ENCODE measurements around the gene CEACAM19. TPM values are rescaled to one million over a fixed set of nuclear protein-coding genes. Genes with fewer than 3 reads are reported as not detected.
"Not testable (repeated sequence)": the region's sequence is repeated elsewhere in the genome, so short reads cannot be mapped to it uniquely, and the experiment has no call there.

CEACAM19 gene, protein sequence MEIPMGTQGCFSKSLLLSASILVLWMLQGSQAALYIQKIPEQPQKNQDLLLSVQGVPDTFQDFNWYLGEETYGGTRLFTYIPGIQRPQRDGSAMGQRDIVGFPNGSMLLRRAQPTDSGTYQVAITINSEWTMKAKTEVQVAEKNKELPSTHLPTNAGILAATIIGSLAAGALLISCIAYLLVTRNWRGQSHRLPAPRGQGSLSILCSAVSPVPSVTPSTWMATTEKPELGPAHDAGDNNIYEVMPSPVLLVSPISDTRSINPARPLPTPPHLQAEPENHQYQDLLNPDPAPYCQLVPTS
- total RNA-seq (under 1 TPM; 0.27 to 0.39 TPM), total RNA-seq (0 to 0.12 reads per million in 2 donors)

DNA sequence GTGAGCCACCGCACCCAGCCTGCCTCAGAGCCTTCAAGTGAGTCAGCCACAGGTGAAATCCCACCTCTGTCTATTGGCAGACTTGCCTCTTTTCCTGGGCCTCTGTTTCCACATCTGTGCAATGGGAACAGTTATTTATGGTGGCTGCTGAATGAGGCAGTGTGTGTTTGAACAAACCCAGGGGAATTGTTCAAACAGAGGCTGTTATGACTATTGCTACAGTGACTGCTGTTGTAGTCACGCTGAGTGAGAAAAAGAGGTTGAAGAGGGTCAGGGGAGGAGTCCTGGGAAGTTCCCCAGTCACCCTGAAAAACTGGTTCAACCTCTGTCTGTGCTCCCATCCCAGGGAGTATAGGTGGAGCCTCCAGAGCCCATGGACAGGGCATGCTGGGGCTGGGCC, at the start of gene CEACAM19:
TSS of gene CEACAM19 (plus strand) at position 83 of the 400 bp plus-strand sequence. CDS start 450 bp downstream, outside the sequence.
- no peak within 1 kb of the TSS for H3K27ac Mint-ChIP-seq
- no peak for DNase-seq
- no peak for ATAC-seq
- peaks cover 2% of the 10 kb centered on the region for H3K36me3 Mint-ChIP-seq (ENCODE audit: low read depth)
- H3K4me1 Mint-ChIP-seq, result no peaks in the 10 kb centered on the region
- peaks cover 12% of the 10 kb centered on the region for H3K27me3 Mint-ChIP-seq
- no peaks in the 10 kb centered on the region for H3K9me3 ChIP-seq (ENCODE audit: control insufficient read depth, low read length, poor library complexity, severe bottlenecking)
- no peak within 1 kb of the TSS for H3K4me3 Mint-ChIP-seq

DNA sequence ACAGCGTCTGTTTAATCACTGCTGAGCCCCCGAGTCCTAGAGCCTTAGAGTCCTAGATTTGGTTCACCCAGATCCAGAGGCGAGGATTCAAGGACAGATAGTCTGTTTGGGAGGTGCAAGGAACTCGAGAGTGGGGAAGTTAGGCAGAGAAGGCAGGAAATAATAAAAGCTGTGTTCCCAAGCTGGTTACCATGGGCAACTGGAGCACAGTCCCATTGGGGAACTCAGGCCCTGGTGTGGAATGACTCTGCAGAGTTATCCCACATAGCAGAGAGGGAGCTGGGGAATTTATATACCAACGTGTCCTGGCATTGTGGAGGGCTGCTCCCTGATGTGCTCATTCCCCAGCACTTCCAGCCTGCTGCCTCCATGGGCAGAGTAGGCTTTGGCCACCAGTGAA, 48.2 kb upstream of the CEACAM19 start:
- Mint-ChIP-seq H3K27me3 (peaks cover 20% of the 10 kb centered on the region), H3K4me3 (no peak overlapping the region), H3K4me1 (no peaks in the 10 kb centered on the region), H3K27ac (no peak overlapping the region), H3K36me3 (ENCODE audit: low read depth) (peaks cover 5% of the 10 kb centered on the region)
- DNase-seq (no peak), ATAC-seq (no peak)
- H3K9me3 ChIP-seq (ENCODE audit: control insufficient read depth, low read length, poor library complexity, severe bottlenecking), result no peaks in the 10 kb centered on the region

DNA sequence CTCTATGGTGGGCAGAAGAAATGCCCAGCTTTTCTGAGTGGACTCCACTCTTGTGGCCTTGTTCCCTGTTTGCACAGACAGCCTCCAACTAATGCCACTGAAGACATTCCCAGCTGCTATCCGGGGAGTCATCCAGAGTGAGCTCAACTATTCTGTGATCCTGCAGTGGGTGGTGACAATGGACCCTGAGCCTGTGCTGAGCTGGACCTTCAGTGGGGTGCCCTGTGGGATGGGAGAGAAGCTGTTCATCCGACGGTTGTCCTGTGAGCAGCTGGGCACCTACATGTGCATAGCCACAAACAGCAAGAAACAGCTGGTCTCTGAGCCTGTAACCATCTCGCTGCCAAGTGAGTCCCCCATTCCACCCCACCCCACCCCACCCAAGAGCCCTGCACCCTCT, 47.7 kb upstream of the CEACAM19 start:
- no peaks in the 10 kb centered on the region for H3K9me3 ChIP-seq (ENCODE audit: control insufficient read depth, low read length, poor library complexity, severe bottlenecking)
- peaks cover 26% of the 10 kb centered on the region for H3K27me3 Mint-ChIP-seq
- H3K4me1 Mint-ChIP-seq, result no peaks in the 10 kb centered on the region
- peaks cover 5% of the 10 kb centered on the region for H3K36me3 Mint-ChIP-seq (ENCODE audit: low read depth)
- ATAC-seq (no peak), DNase-seq (no peak)
- no peak overlapping the region for H3K4me3 Mint-ChIP-seq
- H3K27ac Mint-ChIP-seq, result no peak overlapping the region

DNA sequence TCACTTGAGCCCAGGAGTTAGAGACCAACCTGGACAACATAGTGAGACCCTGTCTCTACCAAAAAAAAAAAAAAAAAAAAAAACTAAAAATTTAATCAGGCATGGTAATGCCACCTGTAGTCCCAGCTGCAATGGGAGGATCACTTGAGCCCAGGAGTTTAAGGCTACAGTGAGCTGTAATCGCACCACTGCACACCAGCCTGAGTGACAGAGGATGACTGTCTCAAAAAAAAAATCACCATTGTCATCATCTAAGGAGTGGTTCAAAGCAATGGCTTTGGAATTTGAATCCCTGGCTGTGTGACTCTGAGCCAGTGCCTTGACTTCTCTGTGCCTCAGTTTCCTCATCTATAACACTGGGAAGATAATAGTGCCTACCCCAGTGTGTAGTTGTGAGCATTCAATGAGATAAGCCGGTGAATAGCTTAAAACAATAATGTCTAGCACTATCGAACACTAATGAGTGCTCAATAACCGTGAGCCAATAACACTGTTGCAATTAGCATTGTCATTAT, 46.4 kb upstream of the CEACAM19 start:
- Mint-ChIP-seq H3K4me1 (no peaks in the 10 kb centered on the region), H3K36me3 (ENCODE audit: low read depth) (peaks cover 7% of the 10 kb centered on the region), H3K27ac (no peak overlapping the region), H3K4me3 (no peak overlapping the region), H3K27me3 (peaks cover 32% of the 10 kb centered on the region)
- no peak for DNase-seq
- no peak for ATAC-seq
- no peaks in the 10 kb centered on the region for H3K9me3 ChIP-seq (ENCODE audit: control insufficient read depth, low read length, poor library complexity, severe bottlenecking)

DNA sequence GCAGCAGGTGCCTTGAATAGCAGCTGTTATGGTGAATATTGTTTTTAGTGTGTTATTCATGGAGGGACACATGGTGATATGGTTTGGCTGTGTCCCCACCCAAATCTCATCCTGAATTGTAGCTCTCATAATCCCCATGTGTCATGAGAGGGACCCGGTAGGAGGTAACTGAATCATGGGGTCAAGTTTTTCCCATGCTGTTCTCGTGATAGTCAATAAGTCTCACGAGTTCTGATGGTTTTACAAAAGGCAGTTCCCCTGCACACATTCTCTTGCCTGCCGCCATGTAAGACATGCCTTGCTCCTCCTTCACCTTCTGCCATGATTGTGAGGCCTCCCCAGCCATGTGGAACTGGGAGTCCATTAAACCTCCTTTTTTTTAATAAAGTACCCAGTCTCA, 45.6 kb upstream of the CEACAM19 start:
- H3K4me1 Mint-ChIP-seq; DNase-seq; H3K4me3 Mint-ChIP-seq; H3K9me3 ChIP-seq (ENCODE audit: control insufficient read depth, low read length, poor library complexity, severe bottlenecking); ATAC-seq; H3K36me3 Mint-ChIP-seq (ENCODE audit: low read depth); H3K27ac Mint-ChIP-seq: not testable (repeated sequence)
- H3K27me3 Mint-ChIP-seq, result peaks cover 34% of the 10 kb centered on the region

DNA sequence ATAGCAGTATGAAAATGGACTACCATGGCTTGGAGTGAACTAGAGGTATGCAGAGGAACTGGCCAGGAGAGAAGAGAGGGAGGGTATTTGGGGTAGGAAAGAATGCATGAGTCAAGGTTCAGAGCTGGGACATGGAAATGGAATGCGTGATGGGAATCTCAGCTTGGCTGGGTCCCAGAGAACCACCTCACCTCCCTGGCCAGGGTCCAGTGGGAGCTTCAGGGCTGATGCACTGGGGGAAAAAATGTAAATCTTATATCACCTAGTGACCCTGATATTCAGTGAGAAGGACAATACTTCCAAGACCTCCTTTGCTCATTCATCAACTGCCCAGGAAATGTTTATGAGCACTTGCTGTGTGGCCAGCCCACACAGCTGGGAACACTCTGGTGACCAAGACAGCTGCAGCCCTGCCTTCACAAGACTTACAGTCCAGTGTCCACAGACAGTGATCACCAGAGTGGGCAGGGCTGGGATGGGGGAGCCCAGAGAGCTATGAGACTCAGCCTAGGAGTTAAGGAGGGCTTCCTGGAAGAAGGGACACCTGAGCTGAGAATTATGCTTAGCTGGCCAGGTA, 45.1 kb upstream of the CEACAM19 start:
- H3K36me3 Mint-ChIP-seq (ENCODE audit: low read depth), result peaks cover 7% of the 10 kb centered on the region
- DNase-seq (no peak), ATAC-seq (no peak)
- H3K4me1 Mint-ChIP-seq, result no peaks in the 10 kb centered on the region
- no peak overlapping the region for H3K27ac Mint-ChIP-seq
- H3K9me3 ChIP-seq (ENCODE audit: control insufficient read depth, low read length, poor library complexity, severe bottlenecking), result no peaks in the 10 kb centered on the region
- H3K4me3 Mint-ChIP-seq, result no peak overlapping the region
- peaks cover 37% of the 10 kb centered on the region for H3K27me3 Mint-ChIP-seq

DNA sequence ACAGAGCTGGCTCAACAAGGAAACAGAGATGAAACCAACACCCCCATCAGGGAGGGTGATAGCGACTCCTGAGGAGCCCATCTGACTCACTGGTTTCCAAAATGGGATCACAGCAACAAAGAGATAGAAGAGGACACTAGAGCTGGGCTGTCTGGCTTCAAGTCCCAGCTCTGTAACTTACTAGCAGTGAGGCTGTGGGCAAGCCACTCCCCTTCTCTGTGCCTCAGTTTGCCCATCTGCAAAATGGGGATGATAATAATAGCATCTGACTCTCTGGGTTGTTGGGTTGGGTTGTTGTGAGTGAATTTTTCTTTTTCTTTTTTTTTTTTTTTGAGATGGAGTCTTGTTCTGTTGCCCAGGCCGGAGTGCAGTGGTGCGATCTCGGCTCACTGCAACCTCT, 43.7 kb upstream of the CEACAM19 start:
- Mint-ChIP-seq H3K27ac (no peak overlapping the region), H3K36me3 (ENCODE audit: low read depth) (peaks cover 7% of the 10 kb centered on the region), H3K27me3 (peaks cover 43% of the 10 kb centered on the region), H3K4me1 (no peaks in the 10 kb centered on the region), H3K4me3 (no peak overlapping the region)
- ATAC-seq (no peak), DNase-seq (no peak)
- H3K9me3 ChIP-seq (ENCODE audit: control insufficient read depth, low read length, poor library complexity, severe bottlenecking), result no peaks in the 10 kb centered on the region

DNA sequence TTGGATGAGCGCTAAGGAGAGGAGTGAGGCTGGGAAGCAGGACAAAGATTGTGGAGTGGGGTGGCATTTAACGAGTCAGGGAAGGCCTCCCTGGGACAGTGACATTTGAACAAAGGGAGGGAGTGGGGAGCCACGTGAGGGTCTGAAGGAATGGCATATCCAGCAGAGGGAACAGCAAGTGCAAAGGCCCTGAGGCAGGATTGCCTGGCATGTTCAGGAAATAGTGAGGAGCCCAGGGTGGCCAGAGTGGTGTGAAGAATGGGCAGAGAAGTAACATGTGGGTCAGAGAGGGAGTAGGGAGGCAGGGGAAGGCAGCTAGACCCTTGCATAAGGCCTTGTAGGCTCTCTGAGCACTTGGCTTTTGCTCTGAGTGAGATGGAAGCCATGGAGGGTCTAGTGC, 42.5 kb upstream of the CEACAM19 start:
- DNase-seq, result no peak
- Mint-ChIP-seq H3K27me3 (peaks cover 49% of the 10 kb centered on the region), H3K36me3 (ENCODE audit: low read depth) (peaks cover 7% of the 10 kb centered on the region), H3K27ac (no peak overlapping the region), H3K4me3 (no peak overlapping the region), H3K4me1 (no peaks in the 10 kb centered on the region)
- no peak for ATAC-seq
- no peaks in the 10 kb centered on the region for H3K9me3 ChIP-seq (ENCODE audit: control insufficient read depth, low read length, poor library complexity, severe bottlenecking)

DNA sequence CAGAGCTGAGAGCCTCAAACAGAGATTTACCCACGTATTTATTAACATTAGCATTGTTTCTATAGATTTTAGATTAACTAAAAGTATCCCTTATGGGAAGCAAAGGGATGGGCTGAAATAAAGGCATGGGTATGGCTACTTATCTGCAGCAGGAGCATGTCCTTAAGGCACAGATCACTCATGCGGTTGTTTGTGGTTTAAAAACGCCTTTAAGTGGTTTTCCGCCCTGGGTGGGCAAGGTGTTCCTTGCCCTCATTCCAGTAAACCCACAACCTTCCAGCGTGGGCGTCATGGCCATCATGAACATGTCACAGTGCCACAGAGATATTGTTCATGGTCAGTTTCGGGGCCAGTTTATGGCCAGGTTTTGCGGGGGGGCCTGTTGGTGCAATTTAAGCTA, 39.7 kb upstream of the CEACAM19 start:
- H3K36me3 Mint-ChIP-seq (ENCODE audit: low read depth); H3K27ac Mint-ChIP-seq; ATAC-seq; H3K4me1 Mint-ChIP-seq; DNase-seq; H3K4me3 Mint-ChIP-seq; H3K9me3 ChIP-seq (ENCODE audit: control insufficient read depth, low read length, poor library complexity, severe bottlenecking): not testable (repeated sequence)
- H3K27me3 Mint-ChIP-seq, result peaks cover 63% of the 10 kb centered on the region

DNA sequence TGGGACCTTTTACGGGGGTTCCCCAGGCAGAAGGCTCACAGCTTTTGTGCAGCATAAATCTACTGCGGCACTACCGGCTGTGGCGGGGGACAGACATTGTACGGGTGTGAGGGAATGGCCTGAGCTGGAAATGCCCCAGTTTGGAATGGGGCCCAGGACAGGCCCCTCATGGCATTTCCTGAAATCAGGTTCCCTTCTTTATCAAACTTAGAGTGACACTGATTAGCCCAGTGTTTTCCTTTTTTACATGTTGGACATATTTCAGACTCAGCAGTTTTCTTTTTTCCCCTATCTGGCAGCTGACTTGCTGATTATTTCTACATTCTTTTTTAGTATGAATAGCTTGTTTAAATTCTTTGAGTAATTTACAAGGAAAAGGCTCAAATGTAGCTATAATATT, 37.2 kb upstream of the CEACAM19 start:
- H3K27ac Mint-ChIP-seq; H3K4me1 Mint-ChIP-seq; H3K4me3 Mint-ChIP-seq; H3K9me3 ChIP-seq (ENCODE audit: control insufficient read depth, low read length, poor library complexity, severe bottlenecking); DNase-seq; ATAC-seq; H3K36me3 Mint-ChIP-seq (ENCODE audit: low read depth): not testable (repeated sequence)
- H3K27me3 Mint-ChIP-seq, result peaks cover 53% of the 10 kb centered on the region

DNA sequence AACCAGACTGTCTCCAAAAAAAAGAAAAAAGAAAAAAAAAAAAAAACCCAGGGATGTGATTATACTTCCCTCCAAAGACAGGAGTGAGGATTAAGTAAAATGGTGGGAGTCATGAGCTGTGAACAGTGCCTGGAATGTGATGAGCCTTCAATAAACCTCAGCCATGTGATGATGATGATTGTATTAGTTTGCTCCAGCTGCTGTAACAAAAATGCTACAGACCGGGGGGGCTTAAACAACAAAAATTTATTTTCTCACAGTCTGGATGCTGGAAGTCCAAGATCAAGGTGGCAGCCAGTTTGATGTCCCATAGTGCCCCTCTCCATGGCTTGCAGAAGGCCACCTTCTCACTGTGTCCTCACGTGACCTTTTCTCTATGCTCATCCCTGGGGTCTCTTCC, 36.5 kb upstream of the CEACAM19 start:
- H3K27me3 Mint-ChIP-seq, result peaks cover 57% of the 10 kb centered on the region
- H3K27ac Mint-ChIP-seq, result no peak overlapping the region
- H3K4me1 Mint-ChIP-seq, result no peaks in the 10 kb centered on the region
- ATAC-seq, result no peak
- H3K36me3 Mint-ChIP-seq (ENCODE audit: low read depth), result peaks cover 5% of the 10 kb centered on the region
- DNase-seq, result no peak
- no peaks in the 10 kb centered on the region for H3K9me3 ChIP-seq (ENCODE audit: control insufficient read depth, low read length, poor library complexity, severe bottlenecking)
- no peak overlapping the region for H3K4me3 Mint-ChIP-seq

DNA sequence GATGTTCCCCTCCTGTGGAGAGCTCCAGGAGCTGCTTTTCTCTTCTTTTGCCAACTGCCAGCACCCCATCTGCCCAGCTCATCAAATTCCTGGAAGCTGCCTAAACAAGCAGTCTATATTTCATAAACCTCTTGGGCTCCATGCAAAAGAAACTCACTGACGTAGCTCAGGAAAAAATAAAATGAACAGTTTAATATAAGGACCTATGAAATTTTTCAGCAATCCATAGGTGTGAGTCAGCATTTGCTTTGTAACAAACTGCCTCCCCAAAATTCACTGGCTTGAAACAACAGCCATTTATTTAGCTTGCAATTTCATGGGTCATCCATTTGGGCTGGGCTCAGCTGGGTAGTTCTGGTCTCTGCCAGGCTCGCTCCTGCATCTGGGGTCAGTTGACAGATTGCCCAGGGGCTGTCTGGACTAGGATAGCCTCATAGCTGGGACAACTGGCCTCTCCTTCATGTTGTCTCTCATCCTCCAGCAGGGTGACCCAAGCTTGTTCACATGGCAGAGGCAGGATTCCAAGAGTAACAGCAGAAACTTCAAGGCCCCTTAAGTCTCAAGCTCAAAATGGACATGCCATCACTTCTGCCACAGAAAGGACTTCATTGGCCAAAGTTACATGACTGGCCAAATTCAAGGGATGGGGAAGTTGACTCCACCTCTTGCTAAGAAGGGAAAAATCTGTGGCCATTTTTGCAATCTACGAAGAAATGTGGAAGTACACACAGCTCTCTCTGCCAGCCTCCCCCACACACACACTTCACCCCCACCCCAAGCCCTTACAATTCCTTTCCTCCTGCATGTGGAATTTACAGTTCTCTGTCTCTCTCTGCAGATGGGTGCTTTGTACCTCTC, 35.5 kb upstream of the CEACAM19 start:
- H3K36me3 Mint-ChIP-seq (ENCODE audit: low read depth), result peaks cover 5% of the 10 kb centered on the region
- H3K4me3 Mint-ChIP-seq, result no peak overlapping the region
- ATAC-seq (no peak), DNase-seq (no peak)
- no peaks in the 10 kb centered on the region for H3K9me3 ChIP-seq (ENCODE audit: control insufficient read depth, low read length, poor library complexity, severe bottlenecking)
- H3K27me3 Mint-ChIP-seq, result peaks cover 63% of the 10 kb centered on the region
- H3K4me1 Mint-ChIP-seq, result no peaks in the 10 kb centered on the region
- H3K27ac Mint-ChIP-seq, result no peak overlapping the region
